OCI-LY7 (cell line): ENCODE data around the gene GRIK2.

ENCODE experiments used
- EZH2phosphoT487 ChIP-seq: fragments of 200-600 bp; sonication (generic); IDR thresholded peaks from 2 replicates; pipeline ENCODE4 v1.6.1; 2018; ENCODE audit warnings: low read depth, borderline replicate concordance, mild to moderate bottlenecking, mixed run types, antibody characterized with exemption, low read length, moderate library complexity, mixed read lengths
- TF ChIP-seq, protein P1 (sequence below): fragments of 200-600 bp; sonication (generic); conservative IDR thresholded peaks from 2 replicates; pipeline ENCODE4 v1.5.1; 2014; ENCODE audit warnings: mild to moderate bottlenecking, antibody characterized with exemption, low read length, moderate library complexity, mixed read lengths

DNA sequence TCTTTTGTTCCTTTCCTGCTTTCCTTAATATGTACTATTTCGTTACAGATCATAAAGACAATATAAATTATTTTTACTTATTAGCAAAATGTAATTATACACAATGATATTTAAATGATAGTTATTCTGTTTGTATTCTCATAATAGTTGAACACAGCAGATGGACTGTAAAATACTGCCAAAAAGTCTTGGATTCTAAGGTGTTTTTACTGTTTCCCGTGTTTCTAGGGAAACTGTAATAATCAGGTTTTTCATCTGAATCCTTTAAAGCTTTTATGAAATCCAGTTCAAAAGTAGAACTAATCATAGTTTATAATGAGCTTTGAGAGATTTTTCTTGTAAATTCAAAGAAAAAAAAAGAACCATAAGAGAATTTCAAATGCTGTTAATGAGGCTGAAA, 148.4 kb downstream of the GRIK2 start:
- TF ChIP-seq, protein P1, sequence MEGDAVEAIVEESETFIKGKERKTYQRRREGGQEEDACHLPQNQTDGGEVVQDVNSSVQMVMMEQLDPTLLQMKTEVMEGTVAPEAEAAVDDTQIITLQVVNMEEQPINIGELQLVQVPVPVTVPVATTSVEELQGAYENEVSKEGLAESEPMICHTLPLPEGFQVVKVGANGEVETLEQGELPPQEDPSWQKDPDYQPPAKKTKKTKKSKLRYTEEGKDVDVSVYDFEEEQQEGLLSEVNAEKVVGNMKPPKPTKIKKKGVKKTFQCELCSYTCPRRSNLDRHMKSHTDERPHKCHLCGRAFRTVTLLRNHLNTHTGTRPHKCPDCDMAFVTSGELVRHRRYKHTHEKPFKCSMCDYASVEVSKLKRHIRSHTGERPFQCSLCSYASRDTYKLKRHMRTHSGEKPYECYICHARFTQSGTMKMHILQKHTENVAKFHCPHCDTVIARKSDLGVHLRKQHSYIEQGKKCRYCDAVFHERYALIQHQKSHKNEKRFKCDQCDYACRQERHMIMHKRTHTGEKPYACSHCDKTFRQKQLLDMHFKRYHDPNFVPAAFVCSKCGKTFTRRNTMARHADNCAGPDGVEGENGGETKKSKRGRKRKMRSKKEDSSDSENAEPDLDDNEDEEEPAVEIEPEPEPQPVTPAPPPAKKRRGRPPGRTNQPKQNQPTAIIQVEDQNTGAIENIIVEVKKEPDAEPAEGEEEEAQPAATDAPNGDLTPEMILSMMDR = no peak
- no peak for TF ChIP-seq EZH2phosphoT487
